Stimulated activated CD4-positive, alpha-beta T cell treated with anti-CD3 and anti-CD28 coated beads, Interleukin-1b, Interleukin-23, amount 100 ng/mL, for 1 hour (primary cell): ENCODE results near the gene IQCN.

ENCODE experiments used
- DNase-seq, 2 donors: peaks; one replicate each; pipeline ENCODE4 v3.0.0-alpha.2; 2020; ENCODE audit warnings: low read depth in 2 of 2

Gene IQCN

GRCh38 chr19:18231775-18232174, 42.5 kb downstream of the IQCN start:
- DNase-seq = no peak

GRCh38 chr19:18230941-18231734, 43.1 kb downstream of the IQCN start:
- DNase-seq = no peak

- DNase-seq = no peak
Measured at GRCh38 chr19:18229915-18230314, 44.3 kb downstream of the IQCN start.

GRCh38 chr19:18229474-18229873, 44.8 kb downstream of the IQCN start:
- no peak for DNase-seq

DNA sequence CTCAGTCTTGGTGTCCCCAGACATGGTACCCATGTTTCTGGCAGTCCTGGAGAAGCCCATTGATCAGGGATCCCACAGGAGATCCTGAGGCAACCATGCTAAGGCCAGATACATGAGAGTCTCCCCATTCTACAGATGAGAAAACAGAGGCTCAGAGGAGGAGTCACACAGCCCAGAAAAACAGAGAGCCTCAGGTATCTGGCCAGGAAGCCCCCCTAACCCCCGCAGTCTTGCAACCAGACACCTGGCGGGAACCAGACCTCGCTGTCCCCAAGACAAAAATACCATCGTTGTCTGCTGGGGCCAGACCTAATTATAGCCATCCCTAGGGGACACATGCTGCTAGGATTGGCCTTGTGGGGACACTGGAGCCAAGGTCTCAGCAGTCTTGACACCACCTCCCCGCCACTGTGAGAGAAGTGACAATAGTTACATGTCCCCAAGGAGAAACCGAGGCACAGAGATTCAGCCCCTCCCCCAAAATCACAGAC, 46.4 kb downstream of the IQCN start:
- DNase-seq = no peak

GRCh38 chr19:18226956-18227780, 47.1 kb downstream of the IQCN start:
- no peak for DNase-seq

DNA sequence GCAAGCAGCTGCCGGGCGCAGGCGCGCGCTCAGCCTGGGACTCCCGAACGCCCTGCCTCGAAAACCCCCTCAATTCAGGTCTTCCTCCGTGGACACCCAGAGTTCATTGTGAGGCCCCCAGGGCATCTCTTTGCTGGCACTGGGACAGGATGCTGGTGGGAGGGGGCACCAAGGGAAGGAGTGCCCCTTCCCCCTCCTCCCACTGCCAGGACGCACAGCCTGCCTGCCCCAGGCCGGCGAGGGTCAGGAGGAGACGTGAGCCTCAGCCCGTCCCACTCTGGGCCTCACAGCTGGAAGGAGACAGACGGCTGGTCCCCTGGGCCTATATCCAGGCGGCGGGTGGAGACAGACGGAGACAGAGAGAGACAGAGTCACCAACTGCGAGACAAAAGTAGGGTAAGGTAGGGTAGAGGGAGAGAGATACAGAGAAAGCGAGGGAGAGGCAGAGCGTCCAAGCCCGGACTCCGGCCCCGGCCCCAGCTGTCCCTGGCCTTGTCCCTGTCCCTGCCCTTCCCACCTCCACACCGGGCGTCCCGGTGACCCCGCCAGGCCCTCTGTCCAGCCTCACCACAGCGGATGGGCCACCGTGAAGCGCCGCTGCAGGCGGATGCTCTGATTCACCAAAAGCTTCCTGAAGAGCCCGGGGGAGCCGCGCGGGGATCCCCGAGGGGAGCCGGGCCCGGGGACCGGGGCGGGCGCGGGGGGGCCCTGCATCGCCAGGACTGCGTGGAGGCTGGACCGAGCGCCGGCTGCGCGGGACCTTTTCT, 48.4 kb downstream of the IQCN start, which contains the start of gene PDE4C:
Gene PDE4C (minus strand): TSS at position 737 of the 767 bp plus-strand sequence. CDS start 23 bp downstream, at position 714.
- no peak for DNase-seq

- DNase-seq = no peak
Measured at GRCh38 chr19:18225355-18225701, 48.9 kb downstream of the IQCN start.

- peak; percentile 60 to 75 for DNase-seq
Measured at GRCh38 chr19:18224525-18225354, 49.5 kb downstream of the IQCN start.

GRCh38 chr19:18223860-18224524, 50.3 kb downstream of the IQCN start:
- no peak for DNase-seq

GRCh38 chr19:18221815-18222725, 52.2 kb downstream of the IQCN start:
- DNase-seq = no peak

DNA sequence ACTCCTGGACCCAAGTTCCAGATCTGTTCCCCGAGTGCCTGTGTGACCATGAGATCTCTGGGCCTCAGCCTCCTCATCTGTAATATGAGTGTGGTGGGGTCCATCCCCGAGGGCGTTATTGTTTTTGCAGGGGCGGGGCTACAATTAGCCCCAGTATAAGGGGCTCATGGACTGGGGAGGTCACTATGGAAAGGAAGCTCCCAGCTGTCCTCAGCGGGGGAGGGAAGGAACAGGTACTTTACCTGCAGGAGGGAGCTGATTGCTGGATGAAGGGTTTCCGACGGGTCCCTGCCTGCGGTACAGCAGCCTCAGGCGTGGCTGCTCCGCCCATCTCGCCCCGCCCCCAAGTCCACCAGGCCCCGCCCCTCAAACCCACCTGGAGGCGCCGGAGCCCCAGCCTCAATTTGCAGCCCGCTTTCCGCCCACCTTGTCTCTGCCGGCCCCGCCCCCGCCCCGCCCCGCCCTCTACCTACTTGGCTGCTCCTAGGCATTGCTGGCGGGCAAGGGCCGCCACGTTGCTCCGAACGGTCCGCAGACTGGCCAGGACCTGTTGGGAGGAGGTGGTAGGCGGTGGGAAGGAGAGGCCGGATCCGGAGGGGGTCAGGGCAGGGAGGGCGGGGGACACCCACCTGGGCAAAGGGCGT, 53.5 kb downstream of the IQCN start:
- DNase-seq = no peak

DNA sequence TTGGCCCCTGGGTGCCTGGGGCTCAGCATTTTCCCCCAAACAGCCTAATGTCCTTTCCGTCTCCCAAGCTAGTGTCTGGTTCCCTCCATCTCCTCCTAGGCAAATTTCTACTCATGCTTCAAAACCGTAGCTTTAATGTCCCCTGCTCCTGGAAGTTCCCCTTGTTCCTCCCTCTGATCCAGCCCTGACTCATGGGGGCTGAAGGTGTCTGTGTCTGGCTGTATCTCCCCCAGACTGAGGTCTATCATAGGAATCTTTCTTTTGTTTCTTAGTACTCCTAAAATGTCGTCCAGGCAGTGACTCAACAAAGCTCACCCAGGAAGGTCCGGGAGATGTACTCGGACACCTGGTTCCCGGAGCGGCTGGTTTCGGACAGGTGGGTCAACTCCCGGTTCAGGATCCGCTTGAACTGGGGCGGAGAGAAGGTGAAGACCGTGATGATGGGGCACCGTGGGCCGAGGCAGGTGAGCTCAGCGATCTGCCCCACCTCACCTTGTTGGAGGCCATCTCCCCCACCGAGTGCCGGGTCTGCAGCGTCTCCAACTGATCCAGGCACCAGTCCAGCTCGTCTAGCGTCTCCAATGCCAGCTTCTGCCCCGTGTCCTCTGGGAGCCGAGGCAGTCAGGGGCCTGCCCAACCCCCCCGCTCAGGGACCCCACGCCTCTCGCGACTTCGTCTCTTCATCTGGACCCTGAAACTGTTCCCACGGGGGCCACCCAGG, 54.2 kb downstream of the IQCN start:
- no peak for DNase-seq

- DNase-seq = no peak
Measured at GRCh38 chr19:18218600-18218999, 55.7 kb downstream of the IQCN start.

DNA sequence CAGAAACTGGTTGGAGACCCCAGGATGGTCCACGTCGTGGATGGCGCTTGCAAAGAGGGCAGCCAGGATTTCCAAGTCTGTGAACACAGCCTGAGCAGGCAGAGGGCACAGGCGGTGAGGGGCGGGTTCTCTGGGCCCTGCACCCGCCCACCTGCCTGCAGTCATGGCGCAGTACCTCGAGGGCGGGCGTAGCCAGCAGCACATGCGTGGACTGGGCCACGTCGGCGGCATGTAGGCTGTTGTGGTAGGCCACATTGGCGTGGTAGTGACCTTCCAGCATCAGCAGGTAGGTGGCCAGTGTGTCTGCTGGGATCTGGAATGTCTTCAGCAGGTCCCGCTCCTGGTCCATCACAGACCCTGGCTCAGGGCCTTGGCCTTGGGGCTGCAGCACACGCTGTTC, 56.1 kb downstream of the IQCN start:
- DNase-seq = no peak

DNA sequence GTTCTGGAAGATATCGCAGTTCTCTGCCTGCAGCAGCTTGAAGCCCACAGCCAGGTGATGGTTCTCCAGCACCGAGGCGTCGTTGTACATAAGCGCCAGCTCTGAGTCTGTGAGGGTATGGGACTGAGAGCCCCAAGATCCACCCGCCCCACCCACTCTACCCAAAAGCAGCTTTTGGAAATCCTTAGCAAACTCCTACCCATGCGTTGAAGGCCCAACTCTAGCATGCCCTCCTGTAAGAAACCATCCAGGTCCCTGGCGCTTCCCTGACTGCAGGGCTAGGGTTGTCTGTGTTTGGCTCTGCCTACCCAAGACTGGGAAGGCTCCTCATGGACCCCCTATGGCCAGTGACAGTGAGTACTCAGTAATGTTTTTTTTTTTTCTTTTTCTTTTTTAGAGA, 57.5 kb downstream of the IQCN start:
- DNase-seq = no peak

DNA sequence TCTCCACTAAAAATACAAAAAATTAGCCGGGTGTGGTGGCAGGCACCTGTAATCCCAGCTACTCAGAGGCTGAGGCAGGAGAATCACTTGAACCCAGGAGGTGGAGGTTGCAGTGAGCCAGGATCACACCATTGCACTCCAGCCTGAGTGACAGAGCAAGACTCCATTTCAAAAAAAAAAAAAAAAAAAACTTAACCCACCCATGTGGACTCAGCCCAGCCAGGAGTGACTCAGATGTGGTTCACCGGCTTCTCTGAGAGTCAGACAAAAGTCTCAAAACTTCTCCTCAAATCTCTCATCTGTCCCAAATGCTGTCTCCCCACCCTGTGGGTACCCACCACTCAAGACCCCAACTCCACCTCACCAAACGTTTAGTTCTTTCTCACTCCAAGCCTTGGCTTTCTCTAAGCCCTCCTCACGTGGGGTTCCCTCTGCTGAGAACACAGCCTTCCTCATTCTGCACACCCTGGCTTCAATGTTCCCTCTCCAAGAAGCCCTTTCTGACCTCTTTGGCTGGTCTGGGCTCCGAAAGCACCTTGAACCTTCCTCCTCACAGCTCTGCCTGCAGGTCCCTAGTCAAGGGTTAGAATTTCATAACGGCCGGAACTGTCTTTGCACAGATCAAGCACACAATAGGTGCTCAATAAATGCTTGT, 59.3 kb downstream of the IQCN start:
- no peak for DNase-seq

DNA sequence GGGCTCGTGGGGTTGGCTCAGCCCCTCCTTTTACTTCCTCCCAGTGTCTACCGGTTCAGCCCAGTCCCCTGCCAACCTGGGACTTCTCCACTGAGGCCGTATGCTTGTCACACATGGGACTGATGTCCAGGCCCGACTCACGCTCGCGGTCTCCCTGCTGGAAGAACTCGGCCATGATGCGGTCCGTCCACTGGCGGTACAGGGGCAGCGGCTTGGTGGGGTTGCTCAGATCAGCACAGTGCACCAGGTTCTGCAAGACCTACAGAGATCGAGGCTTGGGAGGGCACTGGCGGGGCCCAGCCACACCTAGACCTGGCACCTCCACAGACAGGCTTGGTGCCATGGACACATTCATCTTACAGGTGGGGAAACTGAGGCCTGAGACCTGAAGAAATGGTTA, 62.6 kb downstream of the IQCN start:
- no peak for DNase-seq
